Measurements from ENCODE around the gene RBM20. TPM values are rescaled to one million over a fixed set of nuclear protein-coding genes. Genes with fewer than 3 reads are reported as not detected.
"Not testable (repeated sequence)": the region's sequence is repeated elsewhere in the genome, so short reads cannot be mapped to it uniquely, and the experiment has no call there.

The RBM20 gene
- total RNA-seq, 1 donor: 1.0 TPM

DNA sequence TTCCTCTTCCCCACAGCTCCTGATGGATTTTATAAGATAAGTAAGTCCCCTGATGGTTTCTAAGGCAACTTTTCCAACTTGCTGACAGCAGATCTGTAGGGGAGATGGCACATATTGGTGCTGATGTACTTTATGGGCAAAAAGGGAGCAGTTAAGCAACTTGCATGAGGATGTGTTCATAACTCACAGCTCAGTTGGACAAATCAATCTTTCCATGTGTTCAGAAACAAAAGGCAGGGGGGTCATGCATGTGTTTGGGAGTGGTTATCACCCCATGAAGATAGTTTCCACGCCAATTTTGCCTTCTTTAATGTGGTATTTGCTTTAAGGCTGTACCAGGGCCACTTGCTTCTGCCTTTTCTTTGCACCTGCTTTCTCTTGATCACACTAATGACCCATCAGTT, 6.1 kb downstream of the RBM20 start:
- peaks cover 44% of the 10 kb centered on the region for H3K27me3 ChIP-seq (ENCODE audit: insufficient read depth, low read length)
- H3K9me3 ChIP-seq (ENCODE audit: low read depth, low read length): no peaks in the 10 kb centered on the region
- no peak overlapping the region for H3K4me3 ChIP-seq (ENCODE audit: low read length)
- H3K4me1 ChIP-seq (ENCODE audit: insufficient read depth, low read length): no peaks in the 10 kb centered on the region

DNA sequence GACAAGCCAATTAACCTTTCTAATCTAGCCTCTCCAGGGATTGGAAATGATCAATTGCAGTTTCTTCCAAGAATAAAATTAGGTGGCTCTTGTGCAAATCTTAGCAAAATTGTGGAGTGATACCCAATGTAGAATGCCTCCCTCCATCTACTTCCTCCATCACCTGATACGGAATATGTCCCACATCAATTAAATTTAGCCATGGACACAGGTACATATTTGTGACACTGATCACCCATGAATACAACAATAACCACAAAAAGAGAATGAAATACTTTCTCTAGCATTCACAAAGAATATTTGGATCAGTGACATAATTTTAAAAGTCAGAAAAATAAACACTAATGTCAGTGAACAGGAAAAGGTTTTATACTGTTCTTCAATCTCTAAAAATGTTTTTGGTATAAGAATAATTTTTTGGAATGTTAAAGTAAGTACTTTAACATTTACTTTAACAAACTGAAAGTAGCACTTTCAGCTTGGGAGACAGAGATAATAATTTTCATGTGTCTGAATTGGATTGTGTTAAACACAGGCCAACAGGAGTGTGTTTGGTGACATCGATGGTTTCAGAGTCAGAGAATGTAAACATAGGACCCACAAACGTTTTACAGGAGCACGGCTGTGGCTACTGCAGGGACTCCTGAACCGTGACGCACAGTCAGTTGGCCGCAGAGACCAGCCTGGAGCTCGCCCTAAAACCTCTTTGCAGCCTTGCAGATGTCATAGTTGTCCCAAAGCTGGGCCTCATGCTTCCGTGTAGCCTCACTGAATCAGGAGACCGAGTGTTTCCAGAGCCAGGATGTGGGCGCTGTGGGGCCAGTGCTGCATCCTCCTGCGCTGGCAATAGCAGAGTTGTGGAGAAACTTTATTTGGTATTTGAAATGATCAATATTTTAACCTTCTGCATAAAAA, 7.2 kb downstream of the RBM20 start:
- no peaks in the 10 kb centered on the region for H3K4me1 ChIP-seq (ENCODE audit: insufficient read depth, low read length)
- H3K27me3 ChIP-seq (ENCODE audit: insufficient read depth, low read length): peaks cover 33% of the 10 kb centered on the region
- H3K4me3 ChIP-seq (ENCODE audit: low read length): no peak overlapping the region
- H3K9me3 ChIP-seq (ENCODE audit: low read depth, low read length): no peaks in the 10 kb centered on the region

DNA sequence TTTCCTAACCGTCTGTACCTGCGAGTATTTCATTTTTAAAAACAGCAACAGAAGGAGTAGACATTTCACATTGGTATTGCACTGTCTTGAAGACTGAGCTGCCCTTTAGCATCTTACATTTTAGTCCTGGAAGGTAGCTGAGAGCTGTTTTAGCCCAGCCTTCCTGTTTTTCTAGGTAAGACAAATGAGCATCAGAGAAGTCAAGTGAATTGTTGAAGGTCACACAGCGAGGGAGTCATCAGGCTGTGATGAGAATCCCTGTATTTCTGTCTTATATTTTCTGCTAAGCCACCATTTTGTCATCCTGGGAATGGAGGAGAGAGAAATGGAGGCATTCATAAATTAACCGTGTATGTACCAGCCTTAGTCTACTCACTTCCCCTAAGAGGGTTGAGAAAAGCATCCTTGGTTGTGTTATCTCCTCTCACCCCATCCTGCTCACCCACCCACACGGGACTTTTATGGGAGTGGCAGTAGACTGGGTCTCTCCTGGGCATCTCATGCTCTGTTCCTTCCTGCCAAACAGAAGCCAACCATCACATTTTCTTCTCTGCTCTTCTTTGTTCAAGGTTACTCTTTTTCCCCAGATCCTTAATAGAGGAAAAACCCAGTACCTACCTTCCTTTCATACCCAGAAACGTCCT, 8.5 kb downstream of the RBM20 start:
- Histone ChIP-seq H3K27me3 (ENCODE audit: insufficient read depth, low read length) (peaks cover 20% of the 10 kb centered on the region), H3K4me3 (ENCODE audit: low read length) (no peak overlapping the region), H3K9me3 (ENCODE audit: low read depth, low read length) (no peaks in the 10 kb centered on the region), H3K4me1 (ENCODE audit: insufficient read depth, low read length) (no peaks in the 10 kb centered on the region)

DNA sequence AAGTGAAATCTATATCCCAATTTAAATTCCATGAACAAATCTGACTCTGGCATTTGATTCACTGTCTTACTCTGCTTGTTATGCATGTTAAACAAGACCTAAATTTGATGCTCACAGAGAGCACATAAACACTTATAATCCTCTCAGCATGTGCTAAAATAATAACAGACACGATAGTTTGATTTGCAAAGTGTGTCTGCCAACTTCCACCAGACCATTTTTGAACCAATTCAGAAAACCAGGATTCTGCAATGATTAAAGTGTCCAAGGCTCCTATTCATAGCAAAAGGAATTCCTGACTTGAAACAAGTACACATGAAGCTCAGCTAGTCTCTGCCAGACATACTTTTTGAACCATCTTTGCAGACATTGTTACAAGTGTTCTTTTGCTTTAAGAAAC, 11.2 kb downstream of the RBM20 start:
- H3K4me3 ChIP-seq (ENCODE audit: low read length): no peak overlapping the region
- no peaks in the 10 kb centered on the region for H3K9me3 ChIP-seq (ENCODE audit: low read depth, low read length)
- peaks cover 3% of the 10 kb centered on the region for H3K27me3 ChIP-seq (ENCODE audit: insufficient read depth, low read length)
- no peaks in the 10 kb centered on the region for H3K4me1 ChIP-seq (ENCODE audit: insufficient read depth, low read length)

DNA sequence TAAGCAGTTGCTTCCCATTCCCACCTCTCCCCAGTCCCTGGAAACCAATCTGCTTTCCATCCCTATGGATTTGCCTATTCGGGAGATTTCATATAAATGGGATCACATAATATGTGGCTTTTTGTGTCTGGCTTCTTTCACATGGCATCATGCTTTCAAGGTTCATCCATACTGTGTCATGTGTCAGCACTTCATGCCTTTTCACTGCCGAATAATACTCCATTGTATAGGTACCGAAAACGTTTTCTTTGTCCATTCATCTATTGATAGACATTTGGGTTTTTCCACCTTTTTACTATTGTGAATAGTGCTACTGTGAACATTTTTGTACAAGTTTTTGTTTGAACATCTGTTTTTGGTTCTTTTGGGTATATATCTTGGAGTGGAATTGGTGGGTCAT, 12.5 kb downstream of the RBM20 start:
- H3K4me1 ChIP-seq (ENCODE audit: insufficient read depth, low read length): no peaks in the 10 kb centered on the region
- no peak overlapping the region for H3K4me3 ChIP-seq (ENCODE audit: low read length)
- H3K27me3 ChIP-seq (ENCODE audit: insufficient read depth, low read length): peaks cover 3% of the 10 kb centered on the region
- H3K9me3 ChIP-seq (ENCODE audit: low read depth, low read length): no peaks in the 10 kb centered on the region

DNA sequence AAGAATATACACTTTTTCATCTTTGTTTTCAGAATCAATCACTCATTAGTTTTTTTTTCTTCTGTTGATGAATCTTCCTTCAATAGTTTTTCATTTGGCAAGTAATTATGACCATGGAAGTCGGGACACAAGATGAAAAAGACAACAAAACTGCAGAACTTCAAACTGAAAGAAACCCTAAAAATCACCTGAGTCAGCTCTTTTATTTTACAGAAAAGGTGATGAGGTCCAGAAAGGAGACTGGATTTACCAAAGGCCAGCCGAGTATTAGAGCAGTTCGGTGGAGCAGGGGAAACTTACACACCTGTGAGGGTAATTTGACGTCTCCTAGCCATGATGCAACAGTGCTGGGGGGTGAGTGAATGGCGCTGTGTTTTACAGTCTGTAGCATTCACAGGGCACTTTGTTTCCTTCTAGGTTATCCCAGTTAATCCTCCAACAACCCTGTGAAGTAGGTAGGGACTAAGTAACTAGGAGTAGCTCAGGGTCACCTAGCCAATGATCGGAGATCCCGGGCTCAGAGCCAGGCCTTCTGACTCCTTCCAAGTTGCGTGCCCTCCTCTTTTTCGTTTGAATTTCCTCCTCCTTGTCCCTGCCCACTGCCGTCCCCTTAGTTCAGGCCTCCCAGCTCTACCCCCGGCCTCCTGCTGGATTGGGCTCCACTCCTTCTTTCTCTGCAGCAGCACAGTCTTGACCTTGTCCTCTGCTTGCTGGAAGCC, 14.0 kb downstream of the RBM20 start:
- H3K9me3 ChIP-seq (ENCODE audit: low read depth, low read length): no peaks in the 10 kb centered on the region
- H3K4me1 ChIP-seq (ENCODE audit: insufficient read depth, low read length): no peaks in the 10 kb centered on the region
- H3K4me3 ChIP-seq (ENCODE audit: low read length): no peak overlapping the region
- peaks cover 7% of the 10 kb centered on the region for H3K27me3 ChIP-seq (ENCODE audit: insufficient read depth, low read length)

DNA sequence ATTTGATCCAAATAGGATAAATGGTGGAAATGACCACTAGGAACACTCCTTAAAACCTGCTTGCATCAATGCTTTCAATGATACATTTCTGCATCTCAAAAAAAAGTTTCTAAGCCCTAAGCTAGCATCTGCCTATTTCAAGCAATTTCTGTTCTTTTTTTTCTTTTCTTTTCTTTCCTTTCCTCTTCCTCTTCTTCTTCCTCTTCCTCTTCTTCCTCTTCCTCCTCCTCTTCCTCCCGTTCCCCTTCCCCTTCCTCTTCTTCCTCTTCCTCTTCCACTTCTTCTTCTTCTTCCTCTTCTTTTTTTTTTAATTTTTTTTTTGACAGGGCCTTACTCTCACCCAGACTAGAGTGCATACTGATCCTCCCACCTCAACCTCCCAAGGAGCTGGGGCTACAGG, 15.4 kb downstream of the RBM20 start:
- Histone ChIP-seq H3K27me3 (ENCODE audit: insufficient read depth, low read length) (peaks cover 4% of the 10 kb centered on the region), H3K4me3 (ENCODE audit: low read length) (no peak overlapping the region), H3K9me3 (ENCODE audit: low read depth, low read length) (no peaks in the 10 kb centered on the region), H3K4me1 (ENCODE audit: insufficient read depth, low read length) (no peaks in the 10 kb centered on the region)

DNA sequence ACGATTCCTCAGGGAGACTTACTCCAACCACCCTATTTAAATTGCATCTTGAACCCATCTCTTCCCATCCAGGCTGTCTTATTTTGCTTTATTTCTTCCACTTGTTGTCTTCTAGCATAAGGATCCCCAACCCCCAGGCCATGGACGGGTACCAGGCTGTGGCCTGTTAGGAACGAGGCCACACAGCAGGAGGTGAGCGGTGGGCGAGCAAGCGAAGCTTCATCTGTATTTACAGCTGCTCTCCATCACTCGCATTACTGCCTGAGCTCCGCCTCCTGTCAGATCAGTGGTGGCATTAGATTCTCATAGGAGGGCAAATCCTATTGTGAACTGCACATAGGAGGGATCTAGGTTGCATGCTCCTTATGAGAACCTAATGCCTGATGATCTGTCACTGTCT, 16.2 kb downstream of the RBM20 start:
- H3K4me3 ChIP-seq (ENCODE audit: low read length); H3K27me3 ChIP-seq (ENCODE audit: insufficient read depth, low read length); H3K9me3 ChIP-seq (ENCODE audit: low read depth, low read length); H3K4me1 ChIP-seq (ENCODE audit: insufficient read depth, low read length): not testable (repeated sequence)

DNA sequence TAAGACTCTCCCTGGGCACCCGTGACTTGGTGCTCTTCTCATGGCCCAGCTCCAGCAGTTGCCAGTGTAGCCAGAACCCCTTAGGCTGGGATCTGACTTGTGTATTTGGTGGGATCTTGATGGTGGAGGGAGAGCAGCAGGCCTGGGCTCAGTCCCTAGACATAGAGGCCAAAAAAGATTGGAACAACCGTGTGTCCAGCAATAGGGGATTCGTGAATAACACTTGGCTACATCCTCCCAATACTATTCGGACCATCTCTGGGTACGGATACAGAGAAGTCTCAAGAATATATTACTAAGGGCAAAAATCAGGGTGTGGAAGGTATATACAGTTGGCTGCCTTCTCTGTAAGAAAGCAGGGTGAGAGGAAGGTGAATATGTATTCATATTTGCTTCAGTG, 17.2 kb downstream of the RBM20 start:
- Histone ChIP-seq H3K4me3 (ENCODE audit: low read length) (no peak overlapping the region), H3K9me3 (ENCODE audit: low read depth, low read length) (no peaks in the 10 kb centered on the region), H3K4me1 (ENCODE audit: insufficient read depth, low read length) (no peaks in the 10 kb centered on the region), H3K27me3 (ENCODE audit: insufficient read depth, low read length) (peaks cover 4% of the 10 kb centered on the region)

DNA sequence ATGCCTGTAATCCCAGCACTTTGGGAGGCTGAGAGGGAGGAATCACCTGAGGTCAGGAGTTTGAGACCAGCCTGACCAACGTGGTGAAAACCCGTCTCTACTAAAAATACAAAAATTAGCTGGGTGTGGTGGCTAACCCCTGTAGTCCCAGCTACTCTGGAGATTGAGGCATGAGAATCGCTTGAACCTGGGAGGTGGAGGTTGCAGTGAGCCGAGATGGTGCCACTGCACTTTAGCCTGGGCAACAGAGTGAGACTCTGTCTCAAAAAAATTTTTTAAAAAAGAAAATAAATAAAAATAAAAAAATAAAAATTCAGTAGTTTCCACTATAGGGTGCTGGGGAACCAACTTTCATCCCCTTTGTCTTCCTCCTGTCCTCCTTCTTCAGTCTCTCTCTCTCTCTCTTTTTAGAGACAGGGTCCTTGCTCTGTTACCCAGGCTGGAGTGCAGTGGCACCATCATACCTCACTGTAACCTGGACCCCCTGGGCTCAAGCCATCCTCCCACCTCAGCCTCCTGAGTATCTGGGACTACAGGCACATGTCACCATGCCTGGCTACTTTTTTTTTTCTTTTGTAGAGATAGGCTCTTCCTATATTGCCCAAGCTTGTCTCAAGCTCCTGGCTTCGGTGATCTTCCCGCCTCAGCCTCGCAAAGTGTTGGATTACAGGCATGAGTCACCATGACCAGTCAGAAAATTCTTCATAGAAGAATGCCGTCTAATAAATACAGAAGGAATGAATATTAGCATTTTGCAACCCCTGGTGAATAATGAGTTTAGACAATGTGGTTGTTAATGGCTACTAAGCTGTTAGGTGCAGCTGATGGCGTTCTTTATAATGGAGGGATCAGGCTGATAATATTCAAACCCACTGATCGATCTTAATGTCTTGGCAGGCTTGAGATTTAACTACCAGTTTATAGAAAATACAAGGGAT, 20.6 kb downstream of the RBM20 start:
- Histone ChIP-seq H3K27me3 (ENCODE audit: insufficient read depth, low read length) (peaks cover 4% of the 10 kb centered on the region), H3K4me3 (ENCODE audit: low read length) (no peak overlapping the region), H3K9me3 (ENCODE audit: low read depth, low read length) (no peaks in the 10 kb centered on the region), H3K4me1 (ENCODE audit: insufficient read depth, low read length) (no peaks in the 10 kb centered on the region)

DNA sequence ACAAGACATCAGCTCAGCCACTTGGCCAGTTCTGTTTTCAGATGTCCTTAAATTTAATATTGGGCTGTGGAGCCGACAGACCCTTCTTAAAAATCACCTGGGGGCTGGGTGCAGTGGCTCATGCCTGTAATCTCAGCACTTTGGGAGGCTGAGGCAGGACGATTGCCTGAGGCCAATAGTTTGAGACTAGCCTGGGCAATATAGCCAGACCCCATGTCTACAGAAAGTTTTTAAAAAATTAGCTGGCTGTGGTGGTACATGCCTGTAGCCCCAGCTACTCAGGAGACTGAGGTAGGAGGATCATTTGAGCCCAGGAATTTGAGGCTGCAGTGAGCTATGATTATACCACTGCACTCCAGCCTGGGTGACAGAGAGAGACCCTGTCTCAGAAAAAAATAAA, 22.1 kb downstream of the RBM20 start:
- not testable (repeated sequence) for H3K4me3 ChIP-seq (ENCODE audit: low read length); H3K9me3 ChIP-seq (ENCODE audit: low read depth, low read length); H3K4me1 ChIP-seq (ENCODE audit: insufficient read depth, low read length)
- peaks cover 10% of the 10 kb centered on the region for H3K27me3 ChIP-seq (ENCODE audit: insufficient read depth, low read length)

DNA sequence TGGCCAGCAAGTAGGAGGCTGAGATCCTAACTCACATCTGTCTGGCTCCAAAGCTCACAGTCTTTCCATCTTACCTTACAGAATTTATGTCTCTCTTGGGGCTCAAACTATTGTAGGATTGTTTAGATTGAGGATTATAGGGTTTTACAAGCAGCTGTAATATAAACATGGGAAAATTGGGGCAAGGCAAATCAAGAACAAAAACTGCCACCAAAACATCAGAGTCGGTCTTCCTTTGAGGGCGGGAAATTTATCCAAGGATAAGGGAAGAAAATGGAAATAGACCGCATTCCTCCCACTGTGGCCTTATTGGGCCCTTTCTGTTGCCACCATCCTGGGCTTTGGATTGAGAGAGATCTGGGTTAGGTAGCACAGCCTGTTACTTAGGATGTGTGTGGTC, 22.5 kb downstream of the RBM20 start:
- peaks cover under 1% of the 10 kb centered on the region for H3K4me1 ChIP-seq (ENCODE audit: insufficient read depth, low read length)
- H3K27me3 ChIP-seq (ENCODE audit: insufficient read depth, low read length): peaks cover 10% of the 10 kb centered on the region
- H3K9me3 ChIP-seq (ENCODE audit: low read depth, low read length): no peaks in the 10 kb centered on the region
- no peak overlapping the region for H3K4me3 ChIP-seq (ENCODE audit: low read length)

DNA sequence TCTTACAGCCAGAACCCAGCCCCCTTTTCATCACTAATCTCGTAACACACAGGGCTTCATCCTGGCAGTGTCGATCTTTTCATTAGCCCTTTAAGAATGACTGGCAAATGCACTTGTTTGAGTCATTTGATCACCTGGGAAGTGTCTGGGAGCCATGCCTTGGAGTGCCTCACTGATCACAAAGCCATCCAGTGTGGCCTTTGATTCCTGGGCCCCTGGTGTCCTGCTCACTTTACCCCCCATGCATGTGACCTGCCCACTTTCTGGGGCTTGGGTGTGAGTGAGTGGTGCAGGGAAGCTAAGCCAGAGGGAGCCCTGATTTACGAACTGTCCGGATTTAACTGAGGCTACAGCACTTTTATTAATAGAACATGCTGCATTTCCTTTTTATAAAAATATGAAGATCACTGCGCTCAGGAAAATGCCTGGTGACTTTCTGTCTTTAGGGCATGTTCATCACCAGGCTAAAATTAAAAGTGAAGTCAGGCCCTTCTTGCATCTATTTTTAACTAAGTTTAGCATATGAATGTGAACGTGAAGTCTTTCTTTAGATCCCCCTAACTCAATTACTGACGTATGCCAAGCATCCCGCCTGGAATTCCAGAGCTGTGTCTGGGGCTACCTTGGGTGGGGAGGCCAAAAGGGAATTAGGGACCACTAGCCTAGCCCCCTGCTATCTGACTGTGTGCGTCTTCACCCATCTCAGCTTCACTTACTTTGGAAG, 23.6 kb downstream of the RBM20 start:
- Histone ChIP-seq H3K4me1 (ENCODE audit: insufficient read depth, low read length) (peaks cover 4% of the 10 kb centered on the region), H3K27me3 (ENCODE audit: insufficient read depth, low read length) (peaks cover 6% of the 10 kb centered on the region), H3K4me3 (ENCODE audit: low read length) (no peak overlapping the region), H3K9me3 (ENCODE audit: low read depth, low read length) (no peaks in the 10 kb centered on the region)

DNA sequence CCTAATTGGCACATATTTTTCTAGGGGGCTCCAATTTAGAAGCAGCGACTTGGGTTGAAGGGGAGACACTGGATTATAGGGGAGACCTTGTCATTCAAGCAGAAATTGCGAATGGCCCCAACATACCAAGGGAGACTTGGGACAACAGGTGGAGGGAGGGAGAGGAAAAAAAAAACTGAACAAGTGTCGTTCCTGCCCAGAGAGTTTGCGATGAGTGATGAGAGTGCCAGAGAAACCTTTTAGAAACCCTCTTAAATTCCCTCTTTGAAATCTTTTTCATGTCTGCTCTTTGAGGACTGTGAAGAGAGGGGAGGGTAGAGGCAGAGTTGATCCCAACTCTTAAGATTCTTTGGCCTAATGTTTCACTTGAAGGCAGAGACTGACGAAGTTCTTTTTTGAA, 24.3 kb downstream of the RBM20 start:
- Histone ChIP-seq H3K4me1 (ENCODE audit: insufficient read depth, low read length) (peaks cover 4% of the 10 kb centered on the region), H3K9me3 (ENCODE audit: low read depth, low read length) (no peaks in the 10 kb centered on the region), H3K27me3 (ENCODE audit: insufficient read depth, low read length) (peaks cover 6% of the 10 kb centered on the region), H3K4me3 (ENCODE audit: low read length) (no peak overlapping the region)
